HTR-8/SVneo (cell line): ENCODE data around the gene GDAP1L1.

ENCODE experiments used
- DNase-seq: peaks from one replicate; pipeline ENCODE4 v3.0.0; 2011; ENCODE audit warnings: low spot score, mixed read lengths; ENCODE audit not compliant: insufficient read length
- FAIRE-seq: peaks from 2 replicates; lab custom pipeline; 2011; peaks lifted over from hg19 to GRCh38; lab: Jason Lieb, UNC

Gene GDAP1L1

GRCh38 chr20:44247586-44248409 lies 690 bp downstream of the GDAP1L1 start:
- DNase-seq (peak; percentile 94), FAIRE-seq (peak; percentile 97)

- FAIRE-seq (no peak), DNase-seq (no peak)
These were observed 1.3 kb downstream of the GDAP1L1 start for GRCh38 chr20:44248410-44248759.

GRCh38 chr20:44251284-44251683 lies 4.2 kb downstream of the GDAP1L1 start:
- FAIRE-seq (no peak), DNase-seq (no peak)

GRCh38 chr20:44253528-44253927 lies 6.4 kb downstream of the GDAP1L1 start:
- FAIRE-seq: peak; percentile 91
- DNase-seq: no peak

GRCh38 chr20:44254073-44254472 lies 7.0 kb downstream of the GDAP1L1 start:
- FAIRE-seq: peak; percentile 92
- no peak for DNase-seq

- DNase-seq (no peak), FAIRE-seq (no peak)
These were observed 8.8 kb downstream of the GDAP1L1 start for GRCh38 chr20:44255942-44256341.

- DNase-seq (no peak), FAIRE-seq (peak; percentile 57)
These were observed 9.9 kb downstream of the GDAP1L1 start for GRCh38 chr20:44256961-44257360.

- FAIRE-seq (no peak), DNase-seq (no peak)
These were observed 11.2 kb downstream of the GDAP1L1 start for GRCh38 chr20:44258226-44258890.

GRCh38 chr20:44264287-44264686 lies 17.2 kb downstream of the GDAP1L1 start:
- DNase-seq: no peak
- FAIRE-seq: peak; percentile 78

- DNase-seq (no peak), FAIRE-seq (no peak)
These were observed 21.7 kb downstream of the GDAP1L1 start for GRCh38 chr20:44268802-44269201.

GRCh38 chr20:44271915-44272663 lies 25.0 kb downstream of the GDAP1L1 start:
- DNase-seq: no peak
- FAIRE-seq: peak; percentile 59

GRCh38 chr20:44273231-44274215 lies 26.4 kb downstream of the GDAP1L1 start:
- DNase-seq (no peak), FAIRE-seq (peak; percentile 91)

GRCh38 chr20:44274303-44275017 lies 27.4 kb downstream of the GDAP1L1 start:
- no peak for DNase-seq
- no peak for FAIRE-seq

- peak; percentile 88 for DNase-seq
- peak; percentile 91 for FAIRE-seq
These were observed 32.1 kb downstream of the GDAP1L1 start for GRCh38 chr20:44279228-44279627.

- DNase-seq: no peak
- FAIRE-seq: no peak
These were observed 33.3 kb downstream of the GDAP1L1 start for GRCh38 chr20:44280387-44280786.

- FAIRE-seq: no peak
- DNase-seq: no peak
These were observed 35.1 kb downstream of the GDAP1L1 start for GRCh38 chr20:44282192-44282591.

GRCh38 chr20:44284032-44284431 lies 36.9 kb downstream of the GDAP1L1 start:
- no peak for FAIRE-seq
- no peak for DNase-seq

- no peak for DNase-seq
These were observed 40.4 kb downstream of the GDAP1L1 start for GRCh38 chr20:44287272-44288097.

More at GRCh38 chr20:44287272-44288097, 40.4 kb downstream of the GDAP1L1 start:
- peak; percentile 64 for FAIRE-seq
